PC-3 (cell line): Measurements from ENCODE around the gene MID1IP1.

Experiments
- CTCF ChIP-seq: fragments of 300-600 bp; sonication (generic); conservative IDR thresholded peaks from 2 replicates; pipeline ENCODE4 v1.5.1; 2017; ENCODE audit warnings: antibody characterized with exemption, low read depth, mild to moderate bottlenecking, low read length
- EZH2phosphoT487 ChIP-seq: fragments of 300-600 bp; sonication (generic); IDR thresholded peaks from 2 replicates; pipeline ENCODE4 v1.6.1; 2018; ENCODE audit warnings: mild to moderate bottlenecking, antibody characterized with exemption, low read length, borderline replicate concordance

GRCh38 chrX:38845426-38845825 is 44.2 kb downstream of the MID1IP1 start:
- TF ChIP-seq EZH2phosphoT487 (no peak), CTCF (no peak)
